Gastrocnemius medialis (tissue), 4 donors: ENCODE data around the gene NPNT. TPM values are rescaled to one million over a fixed set of nuclear protein-coding genes. Genes with fewer than 3 reads are reported as not detected.

Experiments used
- ATAC-seq, 2 donors: fragments of 150-250 bp; one replicate each; pipeline ENCODE4 v1.9.1; 2016
- DNase-seq, 2 donors: peaks; one replicate each; pipeline ENCODE4 v3.0.0-alpha.2; 2019
- H3K27ac ChIP-seq, 4 donors: fragments of 200-600 bp; sonication (generic); 1 replicate in 1 of 4; 2 replicates in 3 of 4; pipeline ENCODE4 v1.5.1; 2016 to 2018; ENCODE audit warnings: mild to moderate bottlenecking in 2 of 4, moderate library complexity in 1 of 4
- H3K27me3 ChIP-seq, 3 donors: fragments of 200-600 bp; sonication (generic) in 2 of 3; 1 replicate in 1 of 3; 2 replicates in 2 of 3; pipeline versions ENCODE4 v1.5.1 to v1.6.0; 2016 to 2019; ENCODE audit warnings: mild to moderate bottlenecking in 1 of 3, moderate library complexity in 1 of 3
- H3K36me3 ChIP-seq, 2 donors: fragments of 200-600 bp; sonication (generic) in 1 of 2; one replicate each; pipeline ENCODE4 v1.5.1; 2017 to 2018
- H3K4me1 ChIP-seq, 2 donors: fragments of 200-600 bp; sonication (generic) in 1 of 2; one replicate each; pipeline ENCODE4 v1.5.1; 2016 to 2017; ENCODE audit warnings: mild to moderate bottlenecking in 2 of 2
- H3K4me3 ChIP-seq, 4 donors: fragments of 200-600 bp; sonication (generic) in 3 of 4; 1 replicate in 1 of 4; 2 replicates in 3 of 4; pipeline ENCODE4 v1.5.1; 2016 to 2019; ENCODE audit warnings: mild to moderate bottlenecking in 2 of 4
- H3K9me3 ChIP-seq, 3 donors: fragments of 200-600 bp; sonication (generic) in 2 of 3; 1 replicate in 1 of 3; 2 replicates in 2 of 3; pipeline ENCODE4 v1.5.1; 2016 to 2019
- POLR2A ChIP-seq, 2 donors: fragments of 450-650 bp; IDR thresholded peaks; one replicate each; pipeline ENCODE4 v1.6.1; 2017; ENCODE audit warnings: antibody characterized with exemption in 2 of 2, mild to moderate bottlenecking in 2 of 2, moderate library complexity in 2 of 2
- in situ Hi-C, 4 donors: fragments of 200-750 bp; cut with MboI; loops; one replicate each; pipeline versions ENCODE4 v1.15.0 to v1.8.0; 2017; ENCODE audit warnings: low sequenced_read_pairs in 4 of 4
- intact Hi-C: fragments of 100-400 bp; cut with DNase I; formaldehyde crosslinking; loops from one replicate; pipeline ENCODE4 v1.15.1; 2023; ENCODE audit warnings: low total_unique reads
- total RNA-seq, 4 donors: library from RNA; depleted of rRNA; stranded (reverse); fragments of >200 nt; gene quantifications; one replicate each; pipeline versions ENCODE4 v1.1.0 to v1.2.3, GENCODE V29; 2016
- TF ChIP-seq, protein P1 (sequence below), 5 experiments: fragments of 450-650 bp in 3 of 5; fragments of 200-600 bp in 2 of 5; sonication (generic) in 2 of 5; IDR thresholded peaks in 4 of 5; conservative IDR thresholded peaks in 1 of 5; 1 replicate in 4 of 5; 2 replicates in 1 of 5; pipeline ENCODE4 v1.5.1; 2016 to 2019; ENCODE audit warnings: antibody characterized with exemption in 5 of 5, mild to moderate bottlenecking in 3 of 5, moderate library complexity in 3 of 5

The NPNT gene
- total RNA-seq, 4 donors from 2014 or later: 0.31 to 6.4 (median 3.0) TPM

DNA sequence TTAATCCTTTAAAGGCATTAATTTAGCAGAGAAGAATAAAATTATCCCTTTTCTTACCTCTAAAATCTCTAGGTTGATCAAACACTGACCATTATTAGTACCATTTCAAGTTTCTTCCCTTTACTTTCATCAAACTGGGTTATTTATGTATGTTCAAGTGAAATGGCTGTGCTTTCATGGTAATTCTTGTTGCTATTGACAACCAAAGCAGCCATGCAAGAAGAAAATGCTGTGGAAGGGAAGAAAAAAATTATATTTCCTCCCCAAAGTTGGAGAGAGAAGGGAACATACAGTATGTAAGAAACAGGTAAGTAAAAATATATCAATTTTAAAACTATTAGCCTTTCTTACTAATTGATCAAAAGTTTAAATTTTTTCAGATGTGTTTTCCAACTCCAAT is 16.2 kb downstream of the NPNT start:
- intact Hi-C loops: no loop called here
- Histone ChIP-seq H3K27me3 (no peaks in the 10 kb centered on the region), H3K27ac (no peak overlapping the region), H3K4me3 (no peak overlapping the region), H3K9me3 (no peaks in the 10 kb centered on the region), H3K4me1 (no peaks in the 10 kb centered on the region), H3K36me3 (no peaks in the 10 kb centered on the region)
- no peak for ATAC-seq
- TF ChIP-seq POLR2A (IDR thresholded peaks at IDR 0.05): no peak
- TF ChIP-seq, protein P1, sequence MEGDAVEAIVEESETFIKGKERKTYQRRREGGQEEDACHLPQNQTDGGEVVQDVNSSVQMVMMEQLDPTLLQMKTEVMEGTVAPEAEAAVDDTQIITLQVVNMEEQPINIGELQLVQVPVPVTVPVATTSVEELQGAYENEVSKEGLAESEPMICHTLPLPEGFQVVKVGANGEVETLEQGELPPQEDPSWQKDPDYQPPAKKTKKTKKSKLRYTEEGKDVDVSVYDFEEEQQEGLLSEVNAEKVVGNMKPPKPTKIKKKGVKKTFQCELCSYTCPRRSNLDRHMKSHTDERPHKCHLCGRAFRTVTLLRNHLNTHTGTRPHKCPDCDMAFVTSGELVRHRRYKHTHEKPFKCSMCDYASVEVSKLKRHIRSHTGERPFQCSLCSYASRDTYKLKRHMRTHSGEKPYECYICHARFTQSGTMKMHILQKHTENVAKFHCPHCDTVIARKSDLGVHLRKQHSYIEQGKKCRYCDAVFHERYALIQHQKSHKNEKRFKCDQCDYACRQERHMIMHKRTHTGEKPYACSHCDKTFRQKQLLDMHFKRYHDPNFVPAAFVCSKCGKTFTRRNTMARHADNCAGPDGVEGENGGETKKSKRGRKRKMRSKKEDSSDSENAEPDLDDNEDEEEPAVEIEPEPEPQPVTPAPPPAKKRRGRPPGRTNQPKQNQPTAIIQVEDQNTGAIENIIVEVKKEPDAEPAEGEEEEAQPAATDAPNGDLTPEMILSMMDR (IDR thresholded peaks at IDR 0.05 in 4 of 5, conservative IDR thresholded peaks at IDR 0.05 in 1 of 5): no peak
- in situ Hi-C loops: no loop called here
- DNase-seq: no peak

GRCh38 chr4:105912633-105913032 is 17.4 kb downstream of the NPNT start:
- no peaks in the 10 kb centered on the region for H3K4me1 ChIP-seq
- no peaks in the 10 kb centered on the region for H3K36me3 ChIP-seq
- no peak for ATAC-seq
- TF ChIP-seq, protein P1 (IDR thresholded peaks at IDR 0.05 in 4 of 5, conservative IDR thresholded peaks at IDR 0.05 in 1 of 5): no peak
- no peak for TF ChIP-seq POLR2A (IDR thresholded peaks at IDR 0.05)
- no peak overlapping the region for H3K4me3 ChIP-seq
- intact Hi-C loops (loop anchor here (1.0 kb wide), 1 partner anchor 18 kb away; no protein-coding TSS in a partner anchor), in situ Hi-C loops (no loop called here)
- H3K27ac ChIP-seq: no peak overlapping the region
- H3K9me3 ChIP-seq: no peaks in the 10 kb centered on the region
- no peaks in the 10 kb centered on the region for H3K27me3 ChIP-seq
- DNase-seq: no peak

- intact Hi-C loops: no loop called here
- no peaks in the 10 kb centered on the region for H3K9me3 ChIP-seq
- no peak for ATAC-seq
- no peaks in the 10 kb centered on the region for H3K27me3 ChIP-seq
- no peaks in the 10 kb centered on the region for H3K4me1 ChIP-seq
- H3K27ac ChIP-seq: no peak overlapping the region
- in situ Hi-C loops: no loop called here
- no peak for DNase-seq
- no peak overlapping the region for H3K4me3 ChIP-seq
- H3K36me3 ChIP-seq: no peaks in the 10 kb centered on the region
- no peak for TF ChIP-seq POLR2A (IDR thresholded peaks at IDR 0.05)
Observed at GRCh38 chr4:105917171-105917685, 22.0 kb downstream of the NPNT start.

DNA sequence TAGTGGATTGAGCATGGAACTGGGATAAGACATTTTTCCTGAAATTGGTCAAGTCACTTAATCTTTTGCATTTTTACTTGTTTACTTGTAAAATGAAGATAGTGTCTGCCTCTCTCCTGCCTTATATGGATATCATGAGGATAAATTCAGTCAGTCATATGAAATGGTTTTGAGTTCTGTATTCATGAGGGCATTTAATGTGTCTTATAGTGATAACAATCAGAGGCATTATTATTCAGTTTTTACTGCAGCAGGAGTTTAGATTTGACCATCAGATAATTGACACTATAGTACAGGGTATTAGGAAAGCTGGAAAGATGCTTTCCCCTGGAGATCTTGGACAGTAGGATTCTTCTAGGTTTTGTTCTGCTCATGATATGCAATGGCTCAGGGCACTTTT is 26.0 kb downstream of the NPNT start:
- in situ Hi-C loops: no loop called here

GRCh38 chr4:105923497-105924238 is 28.4 kb downstream of the NPNT start:
- TF ChIP-seq, protein P1 (IDR thresholded peaks at IDR 0.05 in 4 of 5, conservative IDR thresholded peaks at IDR 0.05 in 1 of 5): no peak
- TF ChIP-seq POLR2A (IDR thresholded peaks at IDR 0.05): no peak
- ATAC-seq (peak in 1 of 2 donors; percentile 53), DNase-seq (no peak)
- Histone ChIP-seq H3K9me3 (no peaks in the 10 kb centered on the region), H3K27ac (no peak overlapping the region), H3K27me3 (no peaks in the 10 kb centered on the region), H3K36me3 (no peaks in the 10 kb centered on the region), H3K4me1 (peaks cover 0 to 4% of the 10 kb centered on the region in 2 donors), H3K4me3 (no peak overlapping the region)
- intact Hi-C loops: no loop called here
- in situ Hi-C loops: no loop called here

More for the DNA sequence above, 26.0 kb downstream of the NPNT start:
- H3K4me3 ChIP-seq: no peak overlapping the region
- intact Hi-C loops: no loop called here
- H3K27ac ChIP-seq: no peak overlapping the region
- no peaks in the 10 kb centered on the region for H3K9me3 ChIP-seq
- TF ChIP-seq, protein P1 (IDR thresholded peaks at IDR 0.05 in 4 of 5, conservative IDR thresholded peaks at IDR 0.05 in 1 of 5): no peak
- TF ChIP-seq POLR2A (IDR thresholded peaks at IDR 0.05): no peak
- DNase-seq (no peak), ATAC-seq (no peak)
- no peaks in the 10 kb centered on the region for H3K27me3 ChIP-seq
- peaks cover 0 to 4% of the 10 kb centered on the region in 2 donors for H3K4me1 ChIP-seq
- no peaks in the 10 kb centered on the region for H3K36me3 ChIP-seq
